ENCODE results near the gene PLA2G2F.

DNA sequence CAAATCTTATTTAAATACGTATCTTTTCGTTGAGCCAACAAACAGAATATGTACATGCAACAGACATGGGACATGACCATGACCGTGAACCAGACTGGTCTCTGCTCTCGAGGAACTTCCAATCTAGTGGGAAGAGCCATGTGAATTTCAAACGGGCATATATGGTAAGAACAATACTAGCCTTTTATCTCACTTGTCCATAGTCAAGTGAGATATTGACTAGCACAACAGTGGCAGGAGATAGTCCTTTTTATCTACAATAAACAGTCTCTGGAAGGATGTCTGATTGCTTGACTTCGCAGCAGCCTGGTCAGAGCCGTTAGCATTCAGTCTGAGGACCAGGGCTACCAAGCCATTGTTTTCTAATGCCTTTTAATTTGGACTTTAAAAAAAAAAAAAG is 59.8 kb downstream of the PLA2G2F start:
- TF ChIP-seq, protein P1, sequence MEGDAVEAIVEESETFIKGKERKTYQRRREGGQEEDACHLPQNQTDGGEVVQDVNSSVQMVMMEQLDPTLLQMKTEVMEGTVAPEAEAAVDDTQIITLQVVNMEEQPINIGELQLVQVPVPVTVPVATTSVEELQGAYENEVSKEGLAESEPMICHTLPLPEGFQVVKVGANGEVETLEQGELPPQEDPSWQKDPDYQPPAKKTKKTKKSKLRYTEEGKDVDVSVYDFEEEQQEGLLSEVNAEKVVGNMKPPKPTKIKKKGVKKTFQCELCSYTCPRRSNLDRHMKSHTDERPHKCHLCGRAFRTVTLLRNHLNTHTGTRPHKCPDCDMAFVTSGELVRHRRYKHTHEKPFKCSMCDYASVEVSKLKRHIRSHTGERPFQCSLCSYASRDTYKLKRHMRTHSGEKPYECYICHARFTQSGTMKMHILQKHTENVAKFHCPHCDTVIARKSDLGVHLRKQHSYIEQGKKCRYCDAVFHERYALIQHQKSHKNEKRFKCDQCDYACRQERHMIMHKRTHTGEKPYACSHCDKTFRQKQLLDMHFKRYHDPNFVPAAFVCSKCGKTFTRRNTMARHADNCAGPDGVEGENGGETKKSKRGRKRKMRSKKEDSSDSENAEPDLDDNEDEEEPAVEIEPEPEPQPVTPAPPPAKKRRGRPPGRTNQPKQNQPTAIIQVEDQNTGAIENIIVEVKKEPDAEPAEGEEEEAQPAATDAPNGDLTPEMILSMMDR (conservative IDR thresholded peaks at IDR 0.05; ENCODE audit: low read depth, low read length), result no peak
- TF ChIP-seq EZH2 (IDR thresholded peaks at IDR 0.05; ENCODE audit: borderline replicate concordance, low read depth, low read length, poor library complexity, severe bottlenecking), result no peak
